Measurements from ENCODE around the gene ADGRV1. TPM values are rescaled to one million over a fixed set of nuclear protein-coding genes. Genes with fewer than 3 reads are reported as not detected.
A peak's percentile ranks its signal among the peaks of the same experiment; 100 is the strongest.

The ADGRV1 gene
- total RNA-seq, 1 donor from 2014 or later, result 10.0 TPM

GRCh38 chr5:91126888-91127287, 568.3 kb downstream of the ADGRV1 start:
- Histone ChIP-seq H4K20me1 (ENCODE audit: insufficient read depth, low read length) (no peaks in the 10 kb centered on the region), H3K79me2 (ENCODE audit: insufficient read depth, low read length) (no peaks in the 10 kb centered on the region), H3K9me3 (ENCODE audit: insufficient read depth, low read depth, low read length) (no peaks in the 10 kb centered on the region), H3K9ac (ENCODE audit: low read length) (no peak overlapping the region), H3K4me3 (ENCODE audit: insufficient read depth, low read depth, low read length) (no peak overlapping the region), H3K36me3 (ENCODE audit: insufficient read depth, low read length) (no peaks in the 10 kb centered on the region), H3K27me3 (ENCODE audit: insufficient read depth, low read length) (no peaks in the 10 kb centered on the region), H3K4me1 (ENCODE audit: insufficient read depth, low read length) (peaks cover 21% of the 10 kb centered on the region), H3K27ac (ENCODE audit: low read depth, low read length) (no peak overlapping the region), H2AFZ (ENCODE audit: low read depth, low read length) (no peak overlapping the region), H3K4me2 (ENCODE audit: low read length) (peak overlapping the region; percentile 19)
- peaks cover 21% of the 10 kb centered on the region for H3K4me1 Mint-ChIP-seq (ENCODE audit: low read depth, unreplicated experiment)
- no peaks in the 10 kb centered on the region for H3K9me3 Mint-ChIP-seq (ENCODE audit: unreplicated experiment)
- no peak for TF ChIP-seq CTCF (IDR thresholded peaks at IDR 0.05; ENCODE audit: insufficient read depth, low read depth, low read length)
- TF ChIP-seq EZH2 (IDR thresholded peaks at IDR 0.05; ENCODE audit: insufficient read depth, low read length), result no peak
- H3K4me3 Mint-ChIP-seq (ENCODE audit: unreplicated experiment), result no peak overlapping the region
- DNase-seq (ENCODE audit: low read depth) (no peak), FAIRE-seq (no peak)
- no peaks in the 10 kb centered on the region for H3K27me3 Mint-ChIP-seq (ENCODE audit: low read depth, unreplicated experiment)
- H3K36me3 Mint-ChIP-seq (ENCODE audit: low read depth, unreplicated experiment), result no peaks in the 10 kb centered on the region
- no peak overlapping the region for H3K27ac Mint-ChIP-seq (ENCODE audit: unreplicated experiment)

GRCh38 chr5:91127456-91128081, 569.0 kb downstream of the ADGRV1 start:
- Histone ChIP-seq H3K36me3 (ENCODE audit: insufficient read depth, low read length) (no peaks in the 10 kb centered on the region), H3K4me2 (ENCODE audit: low read length) (peak overlapping the region; percentile 3), H3K4me1 (ENCODE audit: insufficient read depth, low read length) (peaks cover 21% of the 10 kb centered on the region), H4K20me1 (ENCODE audit: insufficient read depth, low read length) (no peaks in the 10 kb centered on the region), H3K27me3 (ENCODE audit: insufficient read depth, low read length) (no peaks in the 10 kb centered on the region), H2AFZ (ENCODE audit: low read depth, low read length) (no peak overlapping the region), H3K79me2 (ENCODE audit: insufficient read depth, low read length) (no peaks in the 10 kb centered on the region), H3K9ac (ENCODE audit: low read length) (no peak overlapping the region), H3K9me3 (ENCODE audit: insufficient read depth, low read depth, low read length) (no peaks in the 10 kb centered on the region), H3K27ac (ENCODE audit: low read depth, low read length) (no peak overlapping the region), H3K4me3 (ENCODE audit: insufficient read depth, low read depth, low read length) (no peak overlapping the region)
- no peak for TF ChIP-seq CTCF (IDR thresholded peaks at IDR 0.05; ENCODE audit: insufficient read depth, low read depth, low read length)
- no peak for TF ChIP-seq EZH2 (IDR thresholded peaks at IDR 0.05; ENCODE audit: insufficient read depth, low read length)
- FAIRE-seq (no peak), DNase-seq (ENCODE audit: low read depth) (no peak)
- Mint-ChIP-seq H3K27ac (ENCODE audit: unreplicated experiment) (no peak overlapping the region), H3K4me3 (ENCODE audit: unreplicated experiment) (no peak overlapping the region), H3K9me3 (ENCODE audit: unreplicated experiment) (no peaks in the 10 kb centered on the region), H3K4me1 (ENCODE audit: low read depth, unreplicated experiment) (peaks cover 21% of the 10 kb centered on the region), H3K27me3 (ENCODE audit: low read depth, unreplicated experiment) (no peaks in the 10 kb centered on the region), H3K36me3 (ENCODE audit: low read depth, unreplicated experiment) (no peaks in the 10 kb centered on the region)

DNA sequence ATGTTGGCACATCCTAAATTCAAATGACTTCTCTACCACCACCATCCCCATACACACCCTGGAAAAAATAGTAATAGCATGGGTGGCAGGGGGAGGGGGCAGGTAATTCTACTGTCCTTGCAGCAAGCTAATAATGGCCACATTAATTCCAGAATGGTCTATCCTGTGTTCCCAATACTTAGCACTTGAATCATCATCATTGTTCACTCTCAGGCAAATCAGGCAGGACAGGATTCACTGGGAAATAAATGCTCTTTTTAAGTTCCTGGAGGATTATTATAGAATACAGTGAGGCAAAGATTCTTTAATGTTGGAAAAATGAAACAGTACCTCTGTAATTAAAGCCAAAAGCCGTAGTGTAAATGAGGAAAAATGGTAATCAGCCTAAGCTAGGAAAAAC, 570.0 kb downstream of the ADGRV1 start:
- no peaks in the 10 kb centered on the region for H4K20me1 ChIP-seq (ENCODE audit: insufficient read depth, low read length)
- H3K9me3 ChIP-seq (ENCODE audit: insufficient read depth, low read depth, low read length), result no peaks in the 10 kb centered on the region
- H3K27me3 Mint-ChIP-seq (ENCODE audit: low read depth, unreplicated experiment), result no peaks in the 10 kb centered on the region
- peaks cover 21% of the 10 kb centered on the region for H3K4me1 ChIP-seq (ENCODE audit: insufficient read depth, low read length)
- H3K36me3 Mint-ChIP-seq (ENCODE audit: low read depth, unreplicated experiment), result no peaks in the 10 kb centered on the region
- FAIRE-seq, result no peak
- H3K4me3 Mint-ChIP-seq (ENCODE audit: unreplicated experiment), result no peak overlapping the region
- no peak overlapping the region for H3K4me2 ChIP-seq (ENCODE audit: low read length)
- no peaks in the 10 kb centered on the region for H3K9me3 Mint-ChIP-seq (ENCODE audit: unreplicated experiment)
- no peak overlapping the region for H3K27ac Mint-ChIP-seq (ENCODE audit: unreplicated experiment)
- no peaks in the 10 kb centered on the region for H3K27me3 ChIP-seq (ENCODE audit: insufficient read depth, low read length)
- no peak for TF ChIP-seq CTCF (IDR thresholded peaks at IDR 0.05; ENCODE audit: insufficient read depth, low read depth, low read length)
- TF ChIP-seq EZH2 (IDR thresholded peaks at IDR 0.05; ENCODE audit: insufficient read depth, low read length), result no peak
- H3K79me2 ChIP-seq (ENCODE audit: insufficient read depth, low read length), result no peaks in the 10 kb centered on the region
- no peak overlapping the region for H2AFZ ChIP-seq (ENCODE audit: low read depth, low read length)
- H3K4me3 ChIP-seq (ENCODE audit: insufficient read depth, low read depth, low read length), result no peak overlapping the region
- peaks cover 18% of the 10 kb centered on the region for H3K4me1 Mint-ChIP-seq (ENCODE audit: low read depth, unreplicated experiment)
- no peak for DNase-seq (ENCODE audit: low read depth)
- H3K36me3 ChIP-seq (ENCODE audit: insufficient read depth, low read length), result no peaks in the 10 kb centered on the region
- no peak overlapping the region for H3K9ac ChIP-seq (ENCODE audit: low read length)
- no peak overlapping the region for H3K27ac ChIP-seq (ENCODE audit: low read depth, low read length)
